ENCODE measurements around the gene RAB40B. TPM values are rescaled to one million over a fixed set of nuclear protein-coding genes. Genes with fewer than 3 reads are reported as not detected.

Gene RAB40B
- total and polyA plus RNA-seq, 2 of the 13 experiments (the other 11 are each of a cell fraction or from before 2014, with no cell fraction given), result 6.2 to 6.5 TPM

GRCh38 chr17:82648165-82648668, 50.3 kb downstream of the RAB40B start, which contains the start of gene WDR45B (continued):
- TF ChIP-seq ZNF275 (CRISPR knock-in tag; IDR thresholded peaks at IDR 0.05; ENCODE audit: borderline replicate concordance) (peak; percentile 76; the same call in 1 of the 2 replicates), ZBTB3 (CRISPR knock-in tag; IDR thresholded peaks at IDR 0.05; ENCODE audit: borderline replicate concordance, low read depth) (0 out of 2 replicates have a peak, but pooled peaks have one; percentile 5), ZNF550 (CRISPR knock-in tag; IDR thresholded peaks at IDR 0.05; ENCODE audit: borderline replicate concordance) (no peak), ZMAT5 (CRISPR knock-in tag; IDR thresholded peaks at IDR 0.05; ENCODE audit: borderline replicate concordance, low read depth) (no peak), SPEN (CRISPR knock-in tag; IDR thresholded peaks at IDR 0.05; ENCODE audit: low read depth) (peak; percentile 99), SATB2 (CRISPR knock-in tag; IDR thresholded peaks at IDR 0.05) (no peak), FOSL1 (CRISPR knock-in tag; IDR thresholded peaks at IDR 0.05; ENCODE audit: borderline replicate concordance) (no peak), HMG20B (CRISPR knock-in tag; conservative IDR thresholded peaks at IDR 0.05) (peak; percentile 56), SRSF9 (IDR thresholded peaks at IDR 0.05; ENCODE audit: borderline replicate concordance, insufficient read depth, low read depth, low read length, poor library complexity, severe bottlenecking) (no peak), DBP (CRISPR knock-in tag; IDR thresholded peaks at IDR 0.05; ENCODE audit: not compliant biosample characterization) (no peak), HNRNPH1 (optimal IDR thresholded peaks at IDR 0.05; ENCODE audit: low read depth, low read length) (no peak), NONO (IDR thresholded peaks at IDR 0.05) (no peak), NONO (CRISPR knock-in tag; conservative IDR thresholded peaks at IDR 0.05) (peak; percentile 92), ZNF704 (CRISPR knock-in tag; IDR thresholded peaks at IDR 0.05; ENCODE audit: borderline replicate concordance) (peak; percentile 80; the same call in 1 of the 2 replicates), ZNF496 (CRISPR knock-in tag; IDR thresholded peaks at IDR 0.05; ENCODE audit: insufficient replicate concordance) (no peak), NPAS2 (CRISPR knock-in tag; IDR thresholded peaks at IDR 0.05; ENCODE audit: borderline replicate concordance) (no peak), FOXC1 (CRISPR knock-in tag; IDR thresholded peaks at IDR 0.05; ENCODE audit: borderline replicate concordance) (peak; percentile 93), RBM39 (IDR thresholded peaks at IDR 0.05; ENCODE audit: low read depth, low read length, poor library complexity, severe bottlenecking) (peak; percentile 46), ZNF83 (CRISPR knock-in tag; IDR thresholded peaks at IDR 0.05; ENCODE audit: borderline replicate concordance) (no peak), FOXA3 (CRISPR knock-in tag; IDR thresholded peaks at IDR 0.05) (peak; percentile 62), CENPX (CRISPR knock-in tag; IDR thresholded peaks at IDR 0.05) (no peak), ZXDC (CRISPR knock-in tag; IDR thresholded peaks at IDR 0.05) (no peak; the same call in 1 of the 2 replicates)
